T follicular helper cell (primary cell): ENCODE results near the gene NR0B2.

ENCODE experiments used
- DNase-seq: peaks from one replicate; pipeline ENCODE4 v3.0.0-alpha.2; 2020; ENCODE audit warnings: low read depth

Gene NR0B2

DNA sequence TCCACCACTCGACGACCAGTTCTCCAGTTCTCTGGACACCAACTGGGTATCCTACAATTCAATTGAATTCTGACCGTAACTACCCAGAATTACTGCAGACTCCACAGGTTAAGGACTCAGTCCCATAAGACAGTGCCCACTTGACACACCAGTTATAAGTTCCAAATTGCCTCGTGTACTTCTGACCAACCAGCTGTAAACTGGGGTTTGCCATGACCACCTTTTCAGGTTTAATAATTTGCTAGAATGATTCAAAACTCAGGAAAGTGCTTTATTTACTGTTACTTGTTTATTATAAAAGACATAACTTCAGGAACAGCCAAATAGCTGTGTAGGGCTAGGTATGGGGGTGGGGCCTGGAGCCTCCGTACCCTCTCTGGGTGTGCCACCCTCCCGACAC, 23.0 kb upstream of the NR0B2 start:
- no peak for DNase-seq

DNA sequence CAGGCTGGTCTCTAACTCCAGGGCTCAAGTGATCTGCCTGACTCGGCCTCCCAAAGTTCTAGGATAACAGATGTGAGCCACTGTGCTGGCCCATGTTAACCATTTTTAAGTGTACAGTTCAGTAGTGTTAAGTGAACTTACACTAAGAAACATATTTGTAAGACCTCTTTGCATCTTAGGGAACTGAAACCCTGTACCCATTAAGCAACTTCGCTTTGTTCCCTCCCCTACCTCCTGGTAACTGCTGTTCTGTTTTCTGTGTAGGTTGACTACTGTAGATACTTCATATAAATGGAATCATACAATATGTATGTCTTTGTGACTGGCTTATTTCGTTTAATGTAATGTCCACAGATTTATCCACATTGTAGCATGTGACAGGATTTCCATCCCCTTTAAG, 18.8 kb upstream of the NR0B2 start:
- no peak for DNase-seq

DNA sequence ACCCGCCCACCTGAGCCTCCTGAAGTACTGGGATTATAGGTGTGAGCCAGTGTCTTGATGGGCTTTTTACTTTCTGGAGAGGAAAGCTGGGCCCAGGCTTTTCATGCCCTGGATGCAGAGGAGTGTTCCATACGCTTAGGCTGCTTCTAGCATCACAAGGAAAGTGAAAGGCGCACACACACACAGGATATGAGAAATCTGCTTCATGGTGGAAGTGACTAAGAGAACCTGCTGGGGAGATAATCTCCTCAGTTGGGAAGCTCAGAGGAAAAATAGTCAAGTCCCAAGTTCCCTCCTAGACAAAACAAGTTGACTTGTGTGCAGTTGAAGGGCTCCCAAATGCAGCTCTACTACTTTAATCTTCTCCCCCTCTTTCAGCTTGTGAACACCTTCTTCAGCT, 9.9 kb upstream of the NR0B2 start:
- no peak for DNase-seq

DNA sequence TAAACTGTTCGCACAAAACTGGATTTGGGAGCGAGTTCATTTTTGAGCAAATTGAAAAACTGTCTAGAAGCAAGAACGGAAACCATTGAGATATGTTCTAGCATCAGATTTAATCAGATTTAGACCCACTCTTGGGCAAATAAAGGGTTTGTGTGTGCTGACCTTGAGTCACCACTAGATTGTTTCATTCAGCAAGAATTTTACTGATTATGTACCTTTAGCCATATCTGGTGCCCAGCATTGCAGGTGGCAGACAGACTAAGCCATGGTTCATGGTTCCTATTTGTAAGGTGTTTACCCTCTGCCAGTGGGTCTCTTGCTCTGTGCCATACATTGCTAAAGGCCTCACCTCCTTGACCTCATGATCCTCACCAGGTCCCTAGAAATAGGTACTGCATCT, 9.1 kb upstream of the NR0B2 start:
- DNase-seq: no peak

DNA sequence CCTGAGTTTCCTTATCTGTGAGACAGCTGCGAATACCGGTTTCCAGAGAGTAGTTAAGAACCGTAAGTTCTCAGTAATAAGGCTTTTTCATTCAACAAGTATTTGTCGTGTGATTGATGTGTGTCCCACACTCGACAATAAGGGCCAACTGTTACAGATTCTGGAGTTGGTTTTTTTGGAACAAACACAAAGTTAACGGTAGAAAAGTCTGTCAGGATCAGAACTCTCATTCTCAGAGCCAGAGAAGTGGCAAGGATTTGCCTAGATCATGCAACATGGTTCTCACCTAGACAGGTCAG, 8.6 kb upstream of the NR0B2 start:
- DNase-seq: no peak

DNA sequence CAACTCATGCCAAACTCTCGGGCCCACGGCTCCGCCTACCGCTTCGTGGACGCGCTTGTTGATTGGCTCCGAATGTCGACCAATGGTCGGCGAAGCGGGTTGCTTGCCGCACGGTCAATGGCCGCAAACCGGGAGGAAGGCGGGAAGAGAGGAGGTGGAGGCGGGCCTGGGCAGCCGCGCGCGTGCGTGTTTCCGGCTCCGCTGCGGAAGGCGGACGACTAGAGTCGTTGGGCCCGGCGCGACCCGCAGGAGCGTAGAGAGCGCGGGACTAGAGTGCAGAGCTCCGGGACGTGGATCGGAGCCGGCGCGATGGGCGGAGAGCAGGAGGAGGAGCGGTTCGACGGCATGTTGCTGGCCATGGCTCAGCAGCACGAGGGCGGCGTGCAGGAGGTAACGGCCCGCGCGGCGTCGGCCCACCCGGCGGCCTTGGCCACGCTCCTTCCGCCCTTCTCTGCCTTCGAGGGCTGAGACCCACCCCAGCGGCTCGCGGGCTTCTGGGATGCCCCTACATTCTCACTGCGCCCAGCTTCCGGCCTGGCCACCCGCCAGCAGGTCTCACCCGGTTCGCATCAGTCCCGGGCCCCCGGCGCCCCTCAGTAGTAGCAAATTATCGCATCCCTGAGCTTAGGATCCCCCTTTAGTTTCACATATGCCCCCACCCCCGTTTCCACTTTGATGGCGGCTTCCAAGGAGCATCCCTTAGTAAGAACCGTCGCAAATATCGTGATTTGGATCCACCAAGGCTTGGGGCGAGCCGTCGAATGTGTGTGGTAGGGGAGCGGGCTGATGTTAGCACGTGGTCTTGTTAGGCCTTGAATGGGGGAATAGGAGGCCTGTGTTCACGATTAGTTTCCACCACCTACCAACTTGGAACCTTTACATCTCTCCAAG, 8.0 kb upstream of the NR0B2 start, which contains the start of gene NUDC:
Gene NUDC, plus strand, starts transcription at position 204 of the 891 bp plus-strand sequence. Its CDS starts 106 bp downstream, at position 310.
- peak; percentile 93 for DNase-seq

DNA sequence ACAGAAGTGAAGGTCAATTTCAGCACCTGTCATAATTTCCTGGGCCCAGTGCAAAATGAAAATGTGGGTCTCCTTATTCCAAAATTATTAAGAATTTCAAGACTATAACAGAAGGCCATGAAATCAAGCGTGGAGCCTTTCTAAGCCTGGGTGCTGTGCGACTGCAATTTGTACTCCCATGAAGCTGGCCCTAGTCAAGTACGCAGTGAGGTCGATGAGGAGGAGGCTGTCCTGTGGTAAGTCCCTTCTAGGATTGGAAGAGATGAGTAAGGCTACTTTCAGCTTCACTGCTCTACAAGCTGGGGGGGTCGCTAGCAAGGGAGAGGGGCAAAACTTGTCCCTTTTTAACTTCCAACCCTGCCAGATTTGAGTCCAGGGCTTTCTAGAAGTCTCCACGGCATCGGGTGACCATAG, 7.4 kb upstream of the NR0B2 start:
- no peak for DNase-seq

DNA sequence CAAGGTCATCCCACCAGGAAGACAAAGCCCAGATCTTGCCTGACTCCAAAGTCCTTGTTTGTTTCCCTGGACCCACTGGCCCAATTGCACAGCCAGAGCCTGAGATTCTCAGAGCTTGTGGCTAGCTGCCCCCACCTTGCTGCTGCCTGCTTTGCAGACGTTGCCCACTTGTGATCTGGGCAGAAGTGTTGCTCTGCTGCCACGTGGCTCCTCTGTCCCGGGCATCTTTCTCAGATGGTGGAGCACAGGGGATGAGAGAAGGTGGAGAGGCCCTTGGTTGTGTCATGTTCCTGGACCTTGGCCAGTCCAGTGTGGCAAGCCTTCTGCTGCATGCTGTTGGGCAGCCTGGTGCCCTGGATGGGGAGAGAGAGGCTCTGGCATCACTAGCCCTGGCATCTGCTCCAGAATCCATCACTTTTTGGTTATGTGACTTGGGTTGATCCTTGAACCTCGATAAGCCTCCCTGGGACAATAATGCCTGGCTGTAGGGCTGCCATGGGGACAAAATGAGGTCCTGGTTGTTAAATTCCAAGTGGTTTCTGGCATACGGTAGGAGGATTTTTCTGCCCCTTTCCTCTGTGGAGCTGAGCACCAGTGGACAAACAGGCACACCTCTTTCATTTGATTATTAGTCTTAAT, 1.5 kb upstream of the NR0B2 start:
- no peak for DNase-seq

DNA sequence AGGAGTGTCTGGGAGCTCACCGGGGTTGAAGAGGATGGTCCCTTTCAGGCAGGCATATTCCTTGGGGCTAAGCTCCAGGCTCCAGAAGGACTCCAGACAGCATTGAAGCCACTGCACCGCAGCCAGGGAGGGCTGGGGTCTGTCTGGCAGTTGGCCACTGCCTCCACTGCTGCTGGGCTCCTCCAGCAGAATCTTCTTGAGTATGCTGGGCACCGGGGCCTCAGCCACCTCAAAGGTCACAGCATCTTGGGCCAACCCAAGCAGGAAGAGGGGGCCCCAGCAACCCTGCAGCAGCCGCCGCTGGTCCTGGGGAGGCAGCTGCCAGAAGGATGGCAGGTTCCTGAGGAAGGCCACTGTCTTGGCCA, 404 bp downstream of the NR0B2 start:
- DNase-seq: no peak

DNA sequence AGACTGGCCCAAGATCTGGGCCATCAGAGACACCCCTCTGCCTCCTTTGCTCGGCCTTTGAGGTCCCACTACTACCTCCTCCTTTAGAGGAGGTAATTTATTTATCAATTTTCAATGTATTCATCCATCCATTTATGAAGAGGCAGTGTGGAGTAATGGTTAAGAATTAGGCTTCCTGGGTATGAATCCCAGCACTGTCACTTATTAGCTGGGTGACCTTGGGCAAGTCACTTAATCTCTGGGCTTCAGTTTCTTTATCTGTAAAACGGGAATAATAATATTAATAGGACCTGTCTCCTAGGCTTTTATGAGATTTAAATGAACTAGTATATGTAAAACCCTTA, 1.7 kb downstream of the NR0B2 start:
- no peak for DNase-seq

DNA sequence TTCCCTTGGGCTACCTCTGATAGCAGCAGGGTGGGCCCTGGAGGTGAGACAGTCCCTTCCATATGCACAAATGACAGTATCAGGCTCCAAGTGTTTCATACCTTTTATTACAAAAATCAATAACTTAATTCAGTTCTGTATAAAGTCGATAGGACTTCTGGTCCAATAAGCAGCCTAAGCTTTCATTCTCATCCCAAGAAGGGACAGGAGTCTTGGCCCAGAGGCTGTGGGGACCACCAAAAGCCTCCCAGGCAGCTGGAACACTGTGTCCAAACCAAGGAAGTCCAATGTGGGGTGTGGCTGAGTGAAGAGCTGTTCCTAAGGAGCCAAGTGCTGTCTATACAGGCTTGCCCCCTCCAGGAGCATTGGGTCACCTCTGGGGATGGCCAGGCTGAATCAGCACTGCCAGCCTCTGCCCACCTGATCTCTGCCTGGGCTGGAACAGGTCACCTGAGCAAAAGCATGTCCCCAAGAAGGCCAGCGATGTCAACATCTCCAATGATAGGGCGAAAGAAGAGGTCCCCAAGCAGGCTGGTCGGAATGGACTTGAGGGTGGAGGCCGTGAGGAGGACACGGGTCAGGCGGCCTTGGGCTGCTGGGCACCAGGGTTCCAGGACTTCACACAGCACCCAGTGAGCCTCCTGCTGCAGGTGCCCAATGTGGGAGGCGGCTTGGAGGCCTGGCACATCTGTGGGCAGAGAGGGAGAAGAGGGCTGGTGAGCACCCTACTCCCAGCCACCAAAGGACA, 2.2 kb downstream of the NR0B2 start:
- DNase-seq: no peak

DNA sequence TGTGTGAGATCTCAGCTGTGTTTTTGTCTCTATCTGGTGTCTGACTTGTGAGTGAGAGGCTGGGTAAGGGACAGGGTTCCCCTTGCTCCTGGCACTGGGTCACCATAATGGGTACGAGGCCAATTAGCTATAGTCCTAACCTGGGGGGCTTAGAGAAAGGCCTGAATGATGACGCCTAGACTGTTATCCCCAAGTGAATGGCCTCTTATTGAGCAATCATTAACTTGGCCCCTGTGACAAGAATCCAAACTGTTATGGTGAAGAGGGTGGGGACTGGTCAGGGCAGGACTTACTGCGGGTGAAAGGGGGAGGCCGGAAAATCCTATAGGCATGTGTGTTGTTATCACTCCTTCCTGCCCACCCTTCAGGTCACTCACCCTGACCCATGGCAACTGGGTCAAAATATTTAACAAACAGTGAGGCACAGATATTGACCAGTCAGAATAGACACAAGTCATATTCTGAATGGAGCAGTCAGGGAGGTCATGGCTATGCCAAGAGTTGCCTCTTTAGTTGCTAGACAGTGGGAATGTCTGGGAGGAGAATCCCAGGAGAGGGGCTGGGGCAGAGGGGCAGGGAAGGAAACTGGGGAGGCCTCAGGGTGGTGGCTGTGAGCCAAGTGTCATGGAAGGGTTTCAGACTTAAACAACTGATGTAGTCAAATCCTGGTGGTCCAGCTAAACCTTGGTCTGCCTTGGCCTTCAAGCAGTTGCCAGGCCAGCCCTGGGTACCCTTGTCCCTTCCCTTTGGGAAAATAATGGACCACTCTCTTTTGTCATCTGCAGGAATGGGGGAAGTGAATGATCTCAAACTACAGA, 3.2 kb downstream of the NR0B2 start:
- DNase-seq: no peak

DNA sequence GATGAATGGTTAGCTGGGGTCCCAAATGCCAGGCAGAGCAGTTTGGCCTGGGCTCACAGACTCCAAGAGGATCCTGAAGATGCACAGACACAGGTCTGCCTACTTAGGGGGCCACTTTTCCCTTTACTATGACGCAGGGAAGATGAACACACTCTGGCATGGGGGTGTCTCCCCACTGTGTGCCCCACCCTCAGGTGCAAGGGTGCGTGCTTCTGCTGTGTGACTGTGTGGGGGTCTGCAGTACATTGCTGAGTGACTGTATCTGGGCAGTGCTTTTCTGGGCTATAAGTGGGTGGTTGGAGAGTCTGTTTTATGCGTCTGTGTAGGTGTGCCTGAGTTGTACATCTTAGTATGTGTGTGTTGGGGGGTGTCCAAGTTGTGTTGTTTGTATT, 3.8 kb downstream of the NR0B2 start:
- no peak for DNase-seq

DNA sequence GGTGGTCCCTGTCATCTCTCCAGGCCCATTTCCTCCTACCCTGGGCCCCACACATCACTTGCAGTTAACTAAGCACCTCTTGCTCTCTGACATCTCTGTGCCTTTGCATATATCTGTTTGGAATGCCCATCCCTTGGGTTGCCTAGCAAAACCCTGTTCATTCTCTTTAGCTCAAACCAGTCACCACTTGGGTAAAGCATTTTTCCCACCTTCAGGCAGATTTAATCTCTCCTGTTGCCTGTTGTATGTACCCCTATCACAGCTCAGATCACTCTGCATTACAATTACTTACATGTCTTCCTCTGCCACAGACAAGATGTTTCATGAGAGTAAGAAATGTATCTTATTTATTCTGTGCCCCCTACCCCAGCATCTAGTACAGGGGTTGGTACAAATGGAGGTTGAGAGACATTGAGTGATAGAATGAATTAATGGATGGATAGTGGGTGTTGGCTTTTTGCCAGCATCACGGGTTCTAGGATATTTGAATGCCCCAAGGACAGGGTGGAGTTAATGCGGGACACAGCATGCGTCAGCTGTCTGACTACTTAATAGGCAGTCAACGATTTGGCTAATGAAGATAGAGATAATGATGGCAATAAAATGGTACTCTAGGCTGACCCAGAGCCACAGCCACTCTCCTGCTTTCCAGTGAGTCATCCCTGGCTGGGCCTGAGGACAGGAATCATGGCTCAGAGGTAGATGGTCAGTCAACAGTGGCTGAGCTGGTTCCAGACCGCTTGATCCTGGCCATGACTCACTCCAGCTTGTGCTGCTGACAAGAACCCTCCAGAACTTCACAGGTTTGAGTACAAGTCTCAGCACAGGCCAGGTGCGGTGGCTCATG, 6.5 kb downstream of the NR0B2 start:
- no peak for DNase-seq

DNA sequence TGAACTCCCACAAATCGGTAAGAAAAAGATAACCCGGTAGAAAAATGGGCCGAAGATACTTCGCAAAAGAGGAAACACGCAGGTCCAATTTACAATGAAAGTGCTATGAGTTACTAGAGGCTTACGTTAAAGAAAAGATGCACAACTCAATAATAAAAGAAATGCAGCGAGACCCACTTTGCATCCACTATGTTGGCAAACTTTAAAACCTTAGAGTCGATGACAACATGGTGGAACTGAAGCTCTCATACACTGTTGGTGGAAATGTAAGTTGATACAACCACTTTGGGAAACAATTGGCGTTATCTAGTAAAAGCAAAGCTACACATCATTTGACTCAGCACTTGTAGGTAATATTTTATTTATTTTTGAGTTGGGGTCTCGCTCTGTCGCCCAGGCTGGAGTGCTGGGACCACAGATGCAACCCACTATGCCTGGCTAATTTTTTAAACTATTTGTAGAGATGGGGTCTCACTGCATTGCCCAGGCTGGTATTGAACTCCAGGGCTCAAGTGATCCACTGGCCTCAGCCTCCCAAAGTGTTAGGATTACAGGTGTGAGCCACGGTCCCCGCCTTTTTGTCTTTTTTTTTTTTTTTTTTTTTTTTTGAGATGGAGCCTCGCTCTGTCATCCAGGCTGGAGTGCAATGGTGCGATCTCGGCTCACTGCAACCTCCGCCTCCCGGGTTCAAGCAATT, 12.8 kb downstream of the NR0B2 start:
- DNase-seq: no peak

DNA sequence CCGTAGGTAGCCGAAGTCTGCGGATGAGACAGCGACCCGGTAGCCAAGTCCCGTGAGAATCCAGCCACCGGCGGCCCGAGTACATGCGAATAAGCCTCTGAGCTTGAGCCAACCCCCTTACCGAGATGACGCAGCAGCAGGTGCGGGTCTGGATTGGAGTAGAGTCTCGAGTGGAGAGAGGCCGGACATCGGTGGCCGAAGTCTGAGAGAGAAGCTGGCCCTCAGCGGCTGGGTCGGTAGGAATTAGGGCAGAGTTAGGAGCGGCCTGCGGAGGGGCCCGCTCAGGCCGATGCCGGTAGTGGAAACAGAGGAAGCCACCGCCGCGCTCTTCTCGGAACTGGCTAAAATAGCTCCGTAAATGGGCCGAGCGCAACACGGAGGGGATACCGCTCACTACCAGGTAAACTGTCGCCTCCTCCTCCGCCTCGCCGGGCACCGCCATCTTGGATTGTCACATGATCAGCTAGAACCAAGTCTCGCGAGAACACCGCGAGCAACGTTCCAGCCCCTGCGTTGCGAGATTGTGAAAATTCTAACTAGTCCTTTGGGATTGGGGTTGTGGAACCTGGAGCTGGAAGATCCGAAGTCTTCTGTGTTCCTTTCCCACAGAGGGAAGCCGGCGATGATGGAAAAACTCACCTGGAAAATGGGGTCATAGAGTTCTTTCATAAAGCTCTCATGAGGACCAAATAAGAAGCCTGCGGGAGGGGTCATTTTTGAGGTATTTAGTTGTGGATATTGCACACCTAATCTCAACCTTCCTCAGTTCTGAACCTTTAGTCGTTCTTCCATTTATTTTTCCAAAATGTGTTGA, 13.6 kb downstream of the NR0B2 start, which contains the start of gene GPATCH3:
Gene GPATCH3, minus strand, starts transcription at position 467 of the 814 bp plus-strand sequence. Its CDS starts 25 bp downstream, at position 442.
- peak; percentile 82 for DNase-seq

DNA sequence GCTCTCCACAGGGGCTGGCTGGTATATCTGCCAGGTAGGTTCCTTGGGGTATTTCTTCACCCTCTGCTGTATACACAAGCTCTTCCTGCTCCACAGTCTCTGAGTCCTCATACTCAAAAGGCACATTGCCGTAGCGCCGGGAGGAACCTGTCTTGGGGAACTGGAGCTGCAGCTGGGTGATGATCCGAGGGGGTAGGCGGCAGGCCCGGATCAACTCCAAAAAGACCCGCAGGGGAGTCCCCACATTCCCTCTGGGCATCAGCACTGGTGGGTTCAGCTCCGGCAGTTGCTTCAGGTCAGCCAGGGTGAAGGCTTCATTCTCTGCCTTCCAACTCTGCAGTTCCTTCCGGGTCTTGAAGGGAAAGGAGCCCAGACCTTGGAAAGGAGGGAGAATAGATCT, 16.4 kb downstream of the NR0B2 start:
- no peak for DNase-seq

DNA sequence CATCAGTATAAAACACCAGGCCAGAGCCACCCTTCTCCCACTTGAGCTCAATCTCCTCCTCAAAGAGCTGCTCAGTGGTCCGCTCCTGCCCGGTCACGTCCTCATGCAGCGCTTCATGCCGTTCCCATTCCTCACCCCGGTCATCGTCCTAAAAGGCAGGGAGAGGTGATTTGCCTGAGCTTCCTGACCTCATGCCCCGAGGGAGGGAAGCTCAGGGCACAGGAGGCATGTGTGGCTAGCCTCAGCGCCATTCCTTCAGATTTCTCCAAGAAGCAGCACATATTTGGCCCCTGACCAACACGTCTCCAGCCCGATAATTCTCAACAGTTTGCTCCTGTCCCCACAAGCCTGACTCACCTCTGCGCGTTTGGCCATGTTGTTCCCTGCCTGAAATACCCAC, 19.5 kb downstream of the NR0B2 start:
- no peak for DNase-seq

DNA sequence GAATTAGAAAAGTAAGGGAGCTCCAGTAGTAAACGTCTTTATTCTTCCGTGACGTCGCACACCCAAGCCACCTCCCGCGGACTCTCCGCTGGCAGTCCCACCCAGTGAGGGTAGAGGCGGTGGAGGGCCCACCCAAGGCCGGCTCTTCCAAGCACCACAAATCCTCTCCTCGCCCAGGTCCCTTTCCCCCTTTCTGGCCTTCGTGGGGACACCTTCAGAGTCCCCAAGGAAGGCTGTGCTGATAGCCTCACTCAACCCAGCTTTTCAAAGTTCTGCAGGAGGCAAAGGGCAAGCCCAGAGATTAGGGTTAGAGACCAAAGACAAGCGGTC, 23.3 kb downstream of the NR0B2 start:
- no peak for DNase-seq
